Neural progenitor cell (in vitro differentiated cells): ENCODE data around the gene GABRR1. TPM values are rescaled to one million over a fixed set of nuclear protein-coding genes. Genes with fewer than 3 reads are reported as not detected.

Experiments used
- DNase-seq: peaks from one replicate; pipeline ENCODE4 v3.0.0-alpha.2; 2016; ENCODE audit warnings: low spot score
- H2AFZ ChIP-seq: fragments of 200-600 bp; sonication (generic); replicated peaks from 2 replicates; pipeline ENCODE4 v1.6.1; 2016; ENCODE audit warnings: antibody characterized with exemption
- H3F3A ChIP-seq: fragments of 200-600 bp; sonication (generic); 2 replicates; pipeline ENCODE4 v1.6.1; 2016; ENCODE audit warnings: antibody characterized with exemption, low read depth
- H3K27ac ChIP-seq: fragments of 200-600 bp; sonication (generic); 2 replicates; pipeline ENCODE4 v1.5.1; 2016; ENCODE audit warnings: mild to moderate bottlenecking
- H3K27me3 ChIP-seq: fragments of 200-600 bp; sonication (generic); 2 replicates; pipeline ENCODE4 v1.6.1; 2016; ENCODE audit warnings: mild to moderate bottlenecking, moderate library complexity
- H3K36me3 ChIP-seq: fragments of 200-600 bp; sonication (generic); 2 replicates; pipeline ENCODE4 v1.5.1; 2016
- H3K4me1 ChIP-seq: fragments of 200-600 bp; sonication (generic); 2 replicates; pipeline ENCODE4 v1.6.1; 2016; ENCODE audit warnings: mixed run types
- H3K4me2 ChIP-seq: fragments of 200-600 bp; sonication (generic); 2 replicates; pipeline ENCODE4 v1.6.1; 2016
- H3K4me3 ChIP-seq: fragments of 200-600 bp; sonication (generic); 2 replicates; pipeline ENCODE4 v1.5.1; 2016
- H3K79me2 ChIP-seq: fragments of 200-600 bp; sonication (generic); 2 replicates; pipeline ENCODE4 v1.6.1; 2016; ENCODE audit warnings: low read depth
- H3K9ac ChIP-seq: fragments of 200-600 bp; sonication (generic); 2 replicates; pipeline ENCODE4 v1.6.1; 2016
- H3K9me3 ChIP-seq: fragments of 200-600 bp; sonication (generic); 2 replicates; pipeline ENCODE4 v1.5.1; 2016; ENCODE audit warnings: low read depth
- H4K20me1 ChIP-seq: fragments of 200-600 bp; sonication (generic); 2 replicates; pipeline ENCODE4 v1.6.1; 2016; ENCODE audit warnings: low read depth
- H3K27ac Mint-ChIP-seq: 3 replicates; pipeline ENCODE4 v1.8.0; 2021; ENCODE audit warnings: mixed read lengths
- H3K27me3 Mint-ChIP-seq: 2 replicates; pipeline ENCODE4 v1.8.0; 2022; ENCODE audit warnings: low read depth, mild to moderate bottlenecking, inconsistent platforms, moderate library complexity, mixed read lengths; ENCODE audit not compliant: insufficient read depth
- H3K36me3 Mint-ChIP-seq: 3 replicates; pipeline ENCODE4 v1.8.0; 2021; ENCODE audit warnings: mixed read lengths
- H3K4me1 Mint-ChIP-seq: 3 replicates; pipeline ENCODE4 v1.8.0; 2021; ENCODE audit warnings: mixed read lengths
- H3K4me3 Mint-ChIP-seq: 3 replicates; pipeline ENCODE4 v1.8.0; 2021; ENCODE audit warnings: mild to moderate bottlenecking, moderate library complexity, mixed read lengths
- H3K9me3 Mint-ChIP-seq: 3 replicates; pipeline ENCODE4 v1.8.0; 2020; ENCODE audit warnings: mixed read lengths
- EZH2 ChIP-seq: fragments of 200-600 bp; sonication (generic); IDR thresholded peaks from 2 replicates; pipeline ENCODE4 v1.6.1; 2017; ENCODE audit warnings: antibody characterized with exemption, mild to moderate bottlenecking, moderate library complexity
- EZH2phosphoT487 ChIP-seq: fragments of 200-600 bp; sonication (generic); IDR thresholded peaks from 2 replicates; pipeline ENCODE4 v1.6.1; 2017; ENCODE audit warnings: antibody characterized with exemption
- total RNA-seq: library from RNA; depleted of rRNA; stranded (reverse); fragments of >200 nt; gene quantifications from 2 replicates; pipeline ENCODE4 v1.2.3, GENCODE V29; 2015; ENCODE audit warnings: low replicate concordance
- TF ChIP-seq, protein P1 (sequence below): fragments of 200-600 bp; sonication (generic); IDR thresholded peaks from 2 replicates; pipeline ENCODE4 v1.5.1; 2017; ENCODE audit warnings: antibody characterized with exemption, mild to moderate bottlenecking

The GABRR1 gene
- total RNA-seq, 1 donor from 2014 or later, result not detected

DNA sequence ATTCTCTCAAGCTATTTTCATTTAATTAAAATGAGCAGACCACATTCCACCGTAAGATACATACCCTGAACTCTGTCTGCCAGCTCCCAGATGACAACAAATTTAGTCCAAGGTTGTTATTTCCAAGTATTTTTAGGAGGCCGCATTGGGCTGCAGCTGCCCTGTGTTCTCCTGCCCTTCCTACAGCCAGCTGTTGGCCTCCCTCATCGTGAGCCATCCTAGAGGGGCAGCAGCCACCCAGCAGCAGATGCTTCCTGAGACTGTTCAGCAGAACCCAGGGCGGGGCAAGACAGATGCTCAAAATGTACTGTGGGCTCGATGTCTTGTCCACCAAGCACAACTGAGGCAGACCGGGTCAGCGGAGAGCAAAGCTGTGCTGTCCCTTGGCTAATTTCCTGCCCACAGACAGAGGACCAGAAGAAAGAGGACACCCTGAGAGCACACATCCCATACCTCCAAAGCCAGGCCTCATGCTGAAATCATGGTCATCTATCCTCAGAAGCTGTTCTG lies 16.4 kb downstream of the GABRR1 start:
- Histone ChIP-seq H3K36me3 (no peaks in the 10 kb centered on the region), H3K9ac (no peak overlapping the region), H3F3A (no peaks in the 10 kb centered on the region), H4K20me1 (no peaks in the 10 kb centered on the region), H3K79me2 (no peaks in the 10 kb centered on the region), H3K27me3 (no peaks in the 10 kb centered on the region), H3K9me3 (no peaks in the 10 kb centered on the region), H2AFZ (no peak overlapping the region), H3K4me1 (no peaks in the 10 kb centered on the region), H3K4me3 (no peak overlapping the region), H3K27ac (no peak overlapping the region), H3K4me2 (no peak overlapping the region)
- no peak for DNase-seq
- peaks cover 6% of the 10 kb centered on the region for H3K27me3 Mint-ChIP-seq
- H3K9me3 Mint-ChIP-seq, result peaks cover 6% of the 10 kb centered on the region
- TF ChIP-seq, protein P1, sequence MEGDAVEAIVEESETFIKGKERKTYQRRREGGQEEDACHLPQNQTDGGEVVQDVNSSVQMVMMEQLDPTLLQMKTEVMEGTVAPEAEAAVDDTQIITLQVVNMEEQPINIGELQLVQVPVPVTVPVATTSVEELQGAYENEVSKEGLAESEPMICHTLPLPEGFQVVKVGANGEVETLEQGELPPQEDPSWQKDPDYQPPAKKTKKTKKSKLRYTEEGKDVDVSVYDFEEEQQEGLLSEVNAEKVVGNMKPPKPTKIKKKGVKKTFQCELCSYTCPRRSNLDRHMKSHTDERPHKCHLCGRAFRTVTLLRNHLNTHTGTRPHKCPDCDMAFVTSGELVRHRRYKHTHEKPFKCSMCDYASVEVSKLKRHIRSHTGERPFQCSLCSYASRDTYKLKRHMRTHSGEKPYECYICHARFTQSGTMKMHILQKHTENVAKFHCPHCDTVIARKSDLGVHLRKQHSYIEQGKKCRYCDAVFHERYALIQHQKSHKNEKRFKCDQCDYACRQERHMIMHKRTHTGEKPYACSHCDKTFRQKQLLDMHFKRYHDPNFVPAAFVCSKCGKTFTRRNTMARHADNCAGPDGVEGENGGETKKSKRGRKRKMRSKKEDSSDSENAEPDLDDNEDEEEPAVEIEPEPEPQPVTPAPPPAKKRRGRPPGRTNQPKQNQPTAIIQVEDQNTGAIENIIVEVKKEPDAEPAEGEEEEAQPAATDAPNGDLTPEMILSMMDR, result no peak
- no peak for TF ChIP-seq EZH2phosphoT487
- TF ChIP-seq EZH2, result no peak
- no peak overlapping the region for H3K27ac Mint-ChIP-seq
- no peaks in the 10 kb centered on the region for H3K36me3 Mint-ChIP-seq
- H3K4me1 Mint-ChIP-seq, result no peaks in the 10 kb centered on the region
- no peak overlapping the region for H3K4me3 Mint-ChIP-seq

DNA sequence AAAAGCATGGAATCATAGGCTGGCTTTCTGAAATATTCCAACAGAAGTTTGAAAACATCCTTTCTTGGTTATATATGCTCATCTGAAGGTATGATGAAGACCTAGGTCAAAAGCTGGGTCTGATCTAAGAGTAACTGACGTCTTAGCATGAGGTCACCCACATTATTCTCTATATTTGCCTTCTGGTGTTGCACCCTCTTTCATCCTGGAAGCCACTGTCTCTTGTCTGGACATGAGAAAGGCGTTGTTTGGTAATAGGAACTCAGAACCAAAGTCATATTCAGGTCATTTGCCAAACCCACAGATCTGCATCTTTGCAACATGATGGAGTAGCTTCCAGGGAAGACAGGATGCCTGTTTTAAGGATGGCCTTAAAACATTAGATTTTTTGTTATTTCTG lies 17.6 kb downstream of the GABRR1 start:
- Histone ChIP-seq H4K20me1 (no peaks in the 10 kb centered on the region), H3K27me3 (no peaks in the 10 kb centered on the region), H3K27ac (no peak overlapping the region), H3K79me2 (no peaks in the 10 kb centered on the region), H3K36me3 (no peaks in the 10 kb centered on the region), H3F3A (no peaks in the 10 kb centered on the region), H3K4me2 (no peak overlapping the region), H2AFZ (no peak overlapping the region), H3K9ac (no peak overlapping the region), H3K4me3 (no peak overlapping the region), H3K4me1 (no peaks in the 10 kb centered on the region), H3K9me3 (no peaks in the 10 kb centered on the region)
- TF ChIP-seq, protein P1, result no peak
- TF ChIP-seq EZH2 (no peak), EZH2phosphoT487 (no peak)
- DNase-seq, result no peak
- H3K27me3 Mint-ChIP-seq, result peaks cover 6% of the 10 kb centered on the region
- no peak overlapping the region for H3K27ac Mint-ChIP-seq
- peaks cover 16% of the 10 kb centered on the region for H3K9me3 Mint-ChIP-seq
- H3K4me1 Mint-ChIP-seq, result no peaks in the 10 kb centered on the region
- H3K36me3 Mint-ChIP-seq, result no peaks in the 10 kb centered on the region
- no peak overlapping the region for H3K4me3 Mint-ChIP-seq

DNA sequence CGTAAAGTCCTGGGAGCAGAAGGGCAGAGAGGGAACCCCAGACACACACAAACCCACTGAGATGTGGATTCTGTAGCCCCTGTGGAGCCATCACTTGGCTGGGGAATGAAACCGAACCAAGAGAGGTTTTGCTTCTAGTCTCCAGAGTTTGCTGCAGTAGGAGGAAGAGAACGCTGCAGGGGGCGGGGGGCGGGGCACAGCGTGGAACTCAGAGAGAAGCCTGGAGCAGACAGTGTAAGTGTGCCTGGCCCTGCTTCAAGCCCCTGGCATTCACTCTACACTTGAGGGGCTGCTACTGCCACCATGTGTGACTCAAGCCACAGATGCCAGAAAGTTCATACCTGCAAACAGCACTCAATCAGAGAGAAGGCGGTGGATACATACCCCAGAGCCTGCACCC lies 18.9 kb downstream of the GABRR1 start:
- Histone ChIP-seq H3K9me3 (no peaks in the 10 kb centered on the region), H4K20me1 (no peaks in the 10 kb centered on the region), H3K4me1 (no peaks in the 10 kb centered on the region), H3K27ac (no peak overlapping the region), H3F3A (no peaks in the 10 kb centered on the region), H2AFZ (no peak overlapping the region), H3K36me3 (no peaks in the 10 kb centered on the region), H3K9ac (no peak overlapping the region), H3K79me2 (no peaks in the 10 kb centered on the region), H3K4me3 (no peak overlapping the region), H3K4me2 (no peak overlapping the region), H3K27me3 (no peaks in the 10 kb centered on the region)
- H3K27ac Mint-ChIP-seq, result no peak overlapping the region
- no peak for DNase-seq
- no peaks in the 10 kb centered on the region for H3K4me1 Mint-ChIP-seq
- TF ChIP-seq, protein P1, result no peak
- TF ChIP-seq EZH2phosphoT487 (no peak), EZH2 (no peak)
- H3K9me3 Mint-ChIP-seq, result peaks cover 26% of the 10 kb centered on the region
- H3K27me3 Mint-ChIP-seq, result peaks cover 6% of the 10 kb centered on the region
- H3K4me3 Mint-ChIP-seq, result no peak overlapping the region
- H3K36me3 Mint-ChIP-seq, result peaks cover 2% of the 10 kb centered on the region
